Measurements from ENCODE around the gene NAE1. TPM values are rescaled to one million over a fixed set of nuclear protein-coding genes. Genes with fewer than 3 reads are reported as not detected.
"Not testable (repeated sequence)": the region's sequence is repeated elsewhere in the genome, so short reads cannot be mapped to it uniquely, and the experiment has no call there.

The NAE1 gene
- total RNA-seq, 2 donors from 2014 or later: 25.7 to 34.6 TPM

- H3K36me3 ChIP-seq (replicated peaks in 1 of 2; ENCODE audit: insufficient read depth in 1 of 2, low read depth in 2 of 2): peaks cover 0 to 15% of the 10 kb centered on the region in 2 donors
- TF ChIP-seq CTCF (IDR thresholded peaks at IDR 0.05): no peak
- TF ChIP-seq POLR2A (IDR thresholded peaks at IDR 0.05): no peak
- no peaks in the 10 kb centered on the region for H3K27me3 ChIP-seq
- intact Hi-C loops (cut with DNase I): no loop called here
- ATAC-seq: no peak
- no peak for DNase-seq
- H3K4me1 ChIP-seq: no peaks in the 10 kb centered on the region
- H3K27ac ChIP-seq: no peak overlapping the region
- no peak overlapping the region for H3K4me3 ChIP-seq
- H3K9me3 ChIP-seq: no peaks in the 10 kb centered on the region
- 83 to 88% methylated on average over 5 of the region's 5 CpGs for WGBS, 2 donors
Observed at GRCh38 chr16:66802159-66802558, 28.6 kb downstream of the NAE1 start.

- no peaks in the 10 kb centered on the region for H3K27me3 ChIP-seq
- H3K27ac ChIP-seq: no peak within 1 kb of the TSS
- 92 to 95% methylated on average over 46 to 55 of the region's 56 CpGs for WGBS, 2 donors
- no peaks in the 10 kb centered on the region for H3K4me1 ChIP-seq
- H3K4me3 ChIP-seq: no peak within 1 kb of the TSS
- no peaks in the 10 kb centered on the region for H3K9me3 ChIP-seq
- no peak for TF ChIP-seq POLR2A (IDR thresholded peaks at IDR 0.05)
- no peak for TF ChIP-seq CTCF (IDR thresholded peaks at IDR 0.05)
- intact Hi-C loops (cut with DNase I): no loop called here
- ATAC-seq (no peak), DNase-seq (no peak)
- H3K36me3 ChIP-seq (replicated peaks in 1 of 2; ENCODE audit: insufficient read depth in 1 of 2, low read depth in 2 of 2): peaks cover 0 to 15% of the 10 kb centered on the region in 2 donors
Observed at GRCh38 chr16:66801320-66802105, 29.3 kb downstream of the NAE1 start, which contains the start of gene TERB1. Gene TERB1, minus strand, starts transcription at chr16:66801584. Its CDS starts 4,786 bp downstream, at chr16:66796798.

GRCh38 chr16:66800856-66801255 lies 29.9 kb downstream of the NAE1 start:
- no peaks in the 10 kb centered on the region for H3K9me3 ChIP-seq
- peaks cover 0 to 15% of the 10 kb centered on the region in 2 donors for H3K36me3 ChIP-seq (replicated peaks in 1 of 2; ENCODE audit: insufficient read depth in 1 of 2, low read depth in 2 of 2)
- H3K4me1 ChIP-seq: no peaks in the 10 kb centered on the region
- intact Hi-C loops (cut with DNase I): no loop called here
- TF ChIP-seq POLR2A (IDR thresholded peaks at IDR 0.05) (no peak), CTCF (IDR thresholded peaks at IDR 0.05) (no peak)
- DNase-seq (no peak), ATAC-seq (no peak)
- no peaks in the 10 kb centered on the region for H3K27me3 ChIP-seq
- WGBS, 2 donors: 87 to 96% methylated on average over 7 to 14 of the region's 19 CpGs
- no peak overlapping the region for H3K4me3 ChIP-seq
- no peak overlapping the region for H3K27ac ChIP-seq

- Histone ChIP-seq H3K27me3 (no peaks in the 10 kb centered on the region), H3K4me1 (no peaks in the 10 kb centered on the region), H3K27ac (no peak overlapping the region), H3K9me3 (no peaks in the 10 kb centered on the region), H3K4me3 (no peak overlapping the region), H3K36me3 (replicated peaks in 1 of 2; ENCODE audit: insufficient read depth in 1 of 2, low read depth in 2 of 2) (no peaks in the 10 kb centered on the region)
- no peak for DNase-seq
- intact Hi-C loops (cut with DNase I): no loop called here
- ATAC-seq: no peak
- WGBS, 2 donors: 80 to 95% methylated on average over 2 of the region's 2 CpGs
- TF ChIP-seq POLR2A (IDR thresholded peaks at IDR 0.05) (no peak), CTCF (IDR thresholded peaks at IDR 0.05) (no peak)
Observed at GRCh38 chr16:66798161-66798560, 32.6 kb downstream of the NAE1 start.

GRCh38 chr16:66793984-66794383 lies 36.8 kb downstream of the NAE1 start:
- intact Hi-C loops (cut with DNase I); H3K4me1 ChIP-seq; H3K4me3 ChIP-seq; H3K9me3 ChIP-seq; H3K36me3 ChIP-seq (replicated peaks in 1 of 2; ENCODE audit: insufficient read depth in 1 of 2, low read depth in 2 of 2); DNase-seq; H3K27me3 ChIP-seq; ATAC-seq; H3K27ac ChIP-seq: not testable (repeated sequence)
- 72 to 81% methylated on average over 6 of the region's 6 CpGs for WGBS, 2 donors

Measured in body of pancreas (tissue), 4 donors.